Myocyte (in vitro differentiated cells): Measurements from ENCODE around the gene MAL. TPM values are rescaled to one million over a fixed set of nuclear protein-coding genes. Genes with fewer than 3 reads are reported as not detected.
"Not testable (repeated sequence)": the region's sequence is repeated elsewhere in the genome, so short reads cannot be mapped to it uniquely, and the experiment has no call there.

Experiments used
- DNase-seq: peaks from one replicate; pipeline ENCODE4 v3.0.0-alpha.2; 2012; ENCODE audit warnings: low read depth
- total RNA-seq: library from RNA; depleted of rRNA; stranded (reverse); fragments of >200 nt; gene quantifications from 2 replicates; pipeline ENCODE4 v1.2.3, GENCODE V29; 2014

MAL gene
- total RNA-seq, 1 donor from 2014 or later = 2.2 TPM

DNA sequence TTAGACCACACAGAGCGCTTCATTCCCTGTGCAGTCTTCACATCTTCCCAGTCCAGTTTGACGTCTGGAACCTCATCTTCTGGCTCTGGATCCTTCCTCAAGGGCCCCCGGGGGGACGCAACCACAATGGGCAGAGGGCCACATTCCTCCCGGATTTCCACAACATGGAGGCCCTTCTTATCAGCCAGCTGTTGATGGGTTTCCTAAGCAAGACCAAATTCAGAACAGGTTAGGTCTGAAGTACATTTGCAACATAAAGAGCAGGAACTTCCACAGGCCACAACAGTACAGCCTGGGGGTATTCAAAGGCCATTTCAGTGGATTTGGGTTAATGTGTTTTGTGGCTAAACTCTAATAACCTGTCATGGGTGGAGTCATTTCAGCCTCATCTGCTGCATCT is 61.9 kb downstream of the MAL start:
- DNase-seq = no peak

DNA sequence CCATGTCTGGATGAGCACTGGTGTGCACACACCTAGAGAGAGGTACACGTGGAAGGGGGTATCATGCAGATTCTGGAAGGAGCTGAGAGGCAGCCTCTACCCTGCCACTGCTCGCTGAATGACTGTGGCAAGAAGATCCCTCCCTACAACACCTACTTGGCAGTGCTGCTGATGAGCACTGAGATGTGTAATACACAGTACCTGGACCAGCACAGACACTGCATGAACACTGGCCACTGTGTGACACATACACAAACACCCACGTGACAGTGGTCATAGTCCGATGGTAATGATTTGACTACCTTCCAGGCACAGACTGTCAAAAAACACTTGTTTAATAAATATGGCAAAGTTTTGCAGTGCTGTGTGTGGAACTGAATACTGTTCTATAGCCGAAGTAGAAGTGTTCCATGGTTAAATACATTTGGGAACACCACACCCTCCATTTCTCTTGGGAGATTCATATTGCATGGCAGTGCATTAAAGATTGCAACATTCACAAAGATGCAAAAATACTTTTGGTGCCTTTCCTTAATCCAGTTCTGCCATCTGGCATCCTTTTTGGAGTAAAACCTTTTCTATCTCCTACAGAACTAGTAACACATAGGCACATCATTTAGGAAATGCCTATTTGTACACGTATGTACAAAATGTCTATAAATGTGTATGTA is 66.5 kb downstream of the MAL start:
- no peak for DNase-seq

DNA sequence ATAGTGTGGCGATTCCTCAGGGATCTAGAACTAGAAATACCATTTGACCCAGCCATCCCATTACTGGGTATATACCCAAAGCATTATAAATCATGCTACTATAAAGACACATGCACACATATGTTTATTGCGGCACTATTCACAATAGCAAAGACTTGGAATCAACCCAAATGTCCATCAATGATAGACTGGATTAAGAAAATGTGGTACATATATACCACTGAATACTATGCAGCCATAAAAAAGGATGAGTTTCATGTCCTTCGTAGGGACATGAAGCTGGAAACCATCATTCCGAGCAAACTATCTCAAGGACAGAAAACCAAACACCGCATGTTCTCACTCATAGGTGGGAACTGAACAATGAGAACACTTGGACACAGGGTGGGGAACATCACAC is 72.8 kb downstream of the MAL start:
- DNase-seq = not testable (repeated sequence)

DNA sequence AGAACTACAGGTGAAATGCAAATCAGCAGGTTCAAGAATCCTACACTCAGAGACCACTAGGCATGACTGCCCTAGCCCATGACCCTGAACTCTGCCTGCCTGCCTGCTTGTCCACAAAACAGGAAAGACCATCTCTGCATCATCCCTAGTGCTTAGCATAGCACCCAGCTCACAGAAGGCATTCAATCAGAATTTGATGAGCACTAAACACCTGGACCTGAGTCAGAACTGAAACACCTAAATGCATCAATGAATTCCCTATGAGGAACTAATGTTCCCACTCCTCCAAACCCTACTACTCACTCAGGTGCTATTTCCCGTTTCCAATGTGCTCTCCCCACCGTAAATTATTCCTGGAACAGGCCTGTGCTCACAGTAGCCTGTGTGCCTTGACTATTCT is 74.4 kb downstream of the MAL start:
- DNase-seq = no peak

Other genes with a start within 250 kb of the MAL start
- not detected in 2 replicates for gene TEKT4, start 154.3 kb upstream of the MAL start, total RNA-seq
- gene MRPS5, start 96.1 kb downstream of the MAL start, total RNA-seq = 57.6 and 78.6 TPM in 2 replicates
- gene ZNF514, start 134.1 kb downstream of the MAL start, total RNA-seq = 12.2 and 12.3 TPM in 2 replicates
- 9.4 and 9.6 TPM in 2 replicates for gene ZNF2, start 140.1 kb downstream of the MAL start, total RNA-seq
- gene ZNF892, start 181.8 kb downstream of the MAL start, total RNA-seq = 4.5 and 5.9 TPM in 2 replicates
- 0.64 and 0.83 TPM in 2 replicates for gene PROM2, start 248.7 kb downstream of the MAL start, total RNA-seq